ENCODE data around the gene ZFHX3. TPM values are rescaled to one million over a fixed set of nuclear protein-coding genes. Genes with fewer than 3 reads are reported as not detected.

Gene ZFHX3
- total RNA-seq, 1 experiment from 2014 or later, result 1.5 TPM

DNA sequence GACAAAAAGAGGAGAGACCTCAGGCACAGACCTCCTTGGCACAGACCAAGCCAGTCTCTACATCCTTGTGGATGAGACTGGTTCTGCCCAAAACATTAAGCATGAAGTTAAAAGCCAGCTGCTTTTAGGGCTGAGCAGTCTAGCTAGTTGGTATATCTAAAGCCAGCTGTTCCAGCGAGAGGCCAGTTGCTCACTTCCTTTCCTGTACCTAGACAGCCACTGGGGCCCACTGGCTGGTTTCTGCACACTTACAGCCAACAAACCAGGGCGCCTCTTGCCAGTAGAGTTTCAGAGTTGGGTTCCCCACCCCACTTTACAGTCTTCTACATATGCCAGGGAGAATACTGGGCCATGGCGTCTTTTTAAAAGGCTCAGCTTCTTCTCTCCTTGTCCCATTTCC is 242.4 kb downstream of the ZFHX3 start:
- no peaks in the 10 kb centered on the region for H3K9me3 Mint-ChIP-seq
- Histone ChIP-seq H3K23me2 (ENCODE audit: insufficient read length, low read depth, low read length, poor library complexity, severe bottlenecking) (no peaks in the 10 kb centered on the region), H3K56ac (ENCODE audit: insufficient read length, low read depth, low read length) (no peak overlapping the region), H4K5ac (ENCODE audit: insufficient read length, low read depth, low read length) (no peak overlapping the region), H3K4ac (ENCODE audit: low read depth, low read length) (no peak overlapping the region), H3K9me3 (ENCODE audit: control insufficient read depth, low read depth, low read length) (no peaks in the 10 kb centered on the region), H3K4me2 (ENCODE audit: insufficient read depth, insufficient read length, low read length) (no peak overlapping the region), H3K14ac (ENCODE audit: insufficient read depth, low read length) (no peak overlapping the region), H3K18ac (ENCODE audit: insufficient read length, low read depth, low read length) (no peak overlapping the region), H3K27me3 (ENCODE audit: insufficient read depth, low read length) (no peaks in the 10 kb centered on the region), H2BK5ac (ENCODE audit: insufficient read length, low read length) (no peak overlapping the region), H3K9ac (ENCODE audit: extremely low read depth, insufficient read length, low read length) (no peak overlapping the region), H3T11ph (ENCODE audit: low read length) (no peak overlapping the region), H3K4me1 (ENCODE audit: insufficient read depth, low read length) (no peaks in the 10 kb centered on the region; the same call in none of the 2 replicates), H3K27ac (ENCODE audit: insufficient read length, low read depth, low read length) (no peak overlapping the region), H4K91ac (ENCODE audit: insufficient read length, low read depth, low read length) (no peak overlapping the region), H4K8ac (replicated peaks; ENCODE audit: insufficient read length, low read depth, low read length) (no peak overlapping the region), H2BK20ac (ENCODE audit: low read depth, low read length, poor library complexity, severe bottlenecking) (no peak overlapping the region), H3K79me1 (ENCODE audit: insufficient read depth, low read depth, low read length, poor library complexity, severe bottlenecking) (no peaks in the 10 kb centered on the region), H2AFZ (ENCODE audit: low read length) (no peak overlapping the region), H3K23ac (ENCODE audit: insufficient read length, low read depth, low read length) (no peak overlapping the region), H2BK120ac (ENCODE audit: low read depth, low read length, poor library complexity, severe bottlenecking) (no peak overlapping the region), H2AK5ac (ENCODE audit: insufficient read length, low read length) (no peak overlapping the region), H4K20me1 (ENCODE audit: control insufficient read depth, insufficient read depth, insufficient read length) (no peaks in the 10 kb centered on the region), H2BK12ac (ENCODE audit: insufficient read length, low read depth, low read length) (no peak overlapping the region), H2BK15ac (ENCODE audit: low read depth, low read length) (no peak overlapping the region), H3K79me2 (ENCODE audit: insufficient read depth, low read length) (no peaks in the 10 kb centered on the region)
- H3K4me3 Mint-ChIP-seq, result no peak overlapping the region
- H3K36me3 Mint-ChIP-seq (ENCODE audit: insufficient read depth in 1 of 3, low read depth in 3 of 3), result no peaks in the 10 kb centered on the region
- no peak for DNase-seq
- TF ChIP-seq, protein P1, sequence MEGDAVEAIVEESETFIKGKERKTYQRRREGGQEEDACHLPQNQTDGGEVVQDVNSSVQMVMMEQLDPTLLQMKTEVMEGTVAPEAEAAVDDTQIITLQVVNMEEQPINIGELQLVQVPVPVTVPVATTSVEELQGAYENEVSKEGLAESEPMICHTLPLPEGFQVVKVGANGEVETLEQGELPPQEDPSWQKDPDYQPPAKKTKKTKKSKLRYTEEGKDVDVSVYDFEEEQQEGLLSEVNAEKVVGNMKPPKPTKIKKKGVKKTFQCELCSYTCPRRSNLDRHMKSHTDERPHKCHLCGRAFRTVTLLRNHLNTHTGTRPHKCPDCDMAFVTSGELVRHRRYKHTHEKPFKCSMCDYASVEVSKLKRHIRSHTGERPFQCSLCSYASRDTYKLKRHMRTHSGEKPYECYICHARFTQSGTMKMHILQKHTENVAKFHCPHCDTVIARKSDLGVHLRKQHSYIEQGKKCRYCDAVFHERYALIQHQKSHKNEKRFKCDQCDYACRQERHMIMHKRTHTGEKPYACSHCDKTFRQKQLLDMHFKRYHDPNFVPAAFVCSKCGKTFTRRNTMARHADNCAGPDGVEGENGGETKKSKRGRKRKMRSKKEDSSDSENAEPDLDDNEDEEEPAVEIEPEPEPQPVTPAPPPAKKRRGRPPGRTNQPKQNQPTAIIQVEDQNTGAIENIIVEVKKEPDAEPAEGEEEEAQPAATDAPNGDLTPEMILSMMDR (conservative IDR thresholded peaks at IDR 0.05), result no peak
- WGBS (ENCODE audit: extremely low coverage, insufficient read length, low lambda C conversion rate), result no CpG with 5 or more reads among the region's 3 CpGs
- H3K27me3 Mint-ChIP-seq (ENCODE audit: low read depth), result no peaks in the 10 kb centered on the region
- H3K4me1 Mint-ChIP-seq, result peaks cover 15 to 24% of the 10 kb centered on the region in 2 experiments
- no peak overlapping the region for H3K27ac Mint-ChIP-seq

All from H9 (cell line).